Endothelial cell of umbilical vein (primary cell): ENCODE results near the gene FAM210B. TPM values are rescaled to one million over a fixed set of nuclear protein-coding genes. Genes with fewer than 3 reads are reported as not detected.

Source experiments
- BruUV-seq: library from RNA; stranded (reverse); fragments of 400-500 nt; replicated peaks from 2 replicates; lab custom pipeline; 2021; lab: Mats Ljungman, UMichigan
- CTCF ChIA-PET: fragments of 300-600, 350-600 bp; sonication (Branson Sonifier 250); formaldehyde crosslinking; loops from one replicate; lab custom pipeline; 2021; ENCODE audit warnings: antibody characterized with exemption, inconsistent platforms; lab: Charles Lee
- POLR2A ChIA-PET: fragments of 300-600, 350-600 bp; sonication (Branson Sonifier 250); formaldehyde crosslinking; loops from one replicate; lab custom pipeline; 2021; ENCODE audit warnings: antibody characterized with exemption, inconsistent platforms; lab: Charles Lee
- DNase-seq: peaks from one replicate; pipeline ENCODE4 v3.0.0-alpha.2; 2011; ENCODE audit warnings: low read depth, low spot score
- FAIRE-seq: peaks from 2 replicates; lab custom pipeline; 2011; peaks lifted over from hg19 to GRCh38; lab: Jason Lieb, UNC
- H2AFZ ChIP-seq: 2 replicates; pipeline ENCODE4 v1.6.0; 2012; ENCODE audit warnings: low read depth, low read length, control low read depth, inconsistent platforms
- H3K27ac ChIP-seq: 2 replicates; pipeline ENCODE4 v1.5.1; 2011; ENCODE audit warnings: low read depth, mild to moderate bottlenecking, control low read depth, low read length, moderate library complexity; ENCODE audit not compliant: insufficient read depth
- H3K27me3 ChIP-seq, 2 experiments: 2 replicates each; pipeline versions ENCODE4 v1.6.0 to v1.6.1; 2011; ENCODE audit warnings: low read length in 2 of 2, mixed read lengths in 1 of 2; ENCODE audit not compliant: control insufficient read depth in 2 of 2, insufficient read depth in 2 of 2
- H3K36me3 ChIP-seq, 2 experiments: 2 replicates in 1 of 2; 3 replicates in 1 of 2; pipeline ENCODE4 v1.5.1; 2011; ENCODE audit warnings: low read length in 2 of 2, mild to moderate bottlenecking in 1 of 2, moderate library complexity in 1 of 2; ENCODE audit not compliant: control insufficient read depth in 2 of 2, insufficient read depth in 2 of 2; ENCODE audit errors: extremely low read depth in 1 of 2
- H3K4me1 ChIP-seq: 3 replicates; pipeline ENCODE4 v1.5.1; 2011; ENCODE audit warnings: mild to moderate bottlenecking, low read length; ENCODE audit not compliant: control insufficient read depth, insufficient read depth; ENCODE audit errors: extremely low read depth
- H3K4me2 ChIP-seq: 2 replicates; pipeline ENCODE4 v1.6.1; 2011; ENCODE audit warnings: low read length, control low read depth, mixed read lengths; ENCODE audit not compliant: insufficient read depth
- H3K4me3 ChIP-seq, 3 experiments: fragments of 200-600 bp in 1 of 3; sonication (generic), shearing (Covaris generic) in 1 of 3; replicated peaks in 1 of 3; 2 replicates each; pipeline ENCODE4 v1.5.1; 2011 to 2016; ENCODE audit warnings: control low read depth in 3 of 3, low read length in 3 of 3, mild to moderate bottlenecking in 2 of 3, inconsistent platforms in 1 of 3, low read depth in 1 of 3, moderate library complexity in 1 of 3; ENCODE audit not compliant: insufficient read depth in 1 of 3
- H3K79me2 ChIP-seq: 2 replicates; pipeline ENCODE4 v1.6.0; 2012; ENCODE audit warnings: low read length, inconsistent platforms; ENCODE audit not compliant: control insufficient read depth, insufficient read depth
- H3K9ac ChIP-seq: replicated peaks from 2 replicates; pipeline ENCODE3; 2011; ENCODE audit warnings: low read length, control low read depth; ENCODE audit not compliant: insufficient read depth; ENCODE audit errors: extremely low read depth
- H3K9me1 ChIP-seq: replicated peaks from 3 replicates; pipeline ENCODE4 v1.6.0; 2011; ENCODE audit warnings: mild to moderate bottlenecking, low read length; ENCODE audit not compliant: control insufficient read depth, insufficient read depth; ENCODE audit errors: extremely low read depth
- H3K9me3 ChIP-seq: replicated peaks from 2 replicates; pipeline ENCODE4 v1.5.1; 2012; ENCODE audit warnings: low read length, inconsistent platforms; ENCODE audit not compliant: control insufficient read depth, insufficient read depth
- H4K20me1 ChIP-seq: replicated peaks from 2 replicates; pipeline ENCODE3; 2011; ENCODE audit warnings: mild to moderate bottlenecking, low read length; ENCODE audit not compliant: control insufficient read depth, insufficient read depth; ENCODE audit errors: extremely low read depth
- CTCF ChIP-seq, 2 donors: IDR thresholded peaks; 1 replicate in 1 of 2; 2 replicates in 1 of 2; pipeline ENCODE4 v1.5.1; 2011; ENCODE audit warnings: low read length in 2 of 2, mild to moderate bottlenecking in 2 of 2, moderate library complexity in 2 of 2, control low read depth in 1 of 2, inconsistent platforms in 1 of 2, low read depth in 1 of 2; ENCODE audit not compliant: insufficient read depth in 1 of 2; ENCODE audit errors: extremely low read depth in 1 of 2
- EZH2 ChIP-seq: IDR thresholded peaks from 2 replicates; pipeline ENCODE4 v1.6.1; 2012; ENCODE audit warnings: borderline replicate concordance, low read depth, mild to moderate bottlenecking, moderate library complexity, low read length, inconsistent platforms; ENCODE audit not compliant: severe bottlenecking
- FOS ChIP-seq: IDR thresholded peaks from 2 replicates; pipeline ENCODE4 v1.6.1; 2011; ENCODE audit warnings: mild to moderate bottlenecking, low read length, moderate library complexity, borderline replicate concordance; ENCODE audit not compliant: insufficient read depth
- GATA2 ChIP-seq: IDR thresholded peaks from 2 replicates; pipeline ENCODE4 v1.7.0; 2011; ENCODE audit warnings: low read depth, mild to moderate bottlenecking, moderate library complexity, mixed read lengths, low read length; ENCODE audit not compliant: insufficient read length, insufficient read depth
- JUN ChIP-seq: IDR thresholded peaks from 2 replicates; pipeline ENCODE4 v1.6.1; 2011; ENCODE audit warnings: borderline replicate concordance, low read depth; ENCODE audit not compliant: insufficient read length, insufficient read depth
- MAX ChIP-seq: IDR thresholded peaks from 2 replicates; pipeline ENCODE4 v1.6.1; 2011; ENCODE audit not compliant: insufficient read depth, insufficient read length
- MYC ChIP-seq: IDR thresholded peaks from one replicate; pipeline ENCODE4 v1.6.1; 2011; ENCODE audit warnings: mild to moderate bottlenecking, low read depth, low read length
- POLR2A ChIP-seq: IDR thresholded peaks from 2 replicates; pipeline ENCODE4 v1.6.1; 2012; ENCODE audit warnings: low read depth, mild to moderate bottlenecking, control low read depth, low read length
- POLR2AphosphoS5 ChIP-seq: IDR thresholded peaks from 2 replicates; pipeline ENCODE4 v1.6.1; 2012; ENCODE audit warnings: low read depth, mild to moderate bottlenecking, control low read depth, low read length, moderate library complexity; ENCODE audit not compliant: insufficient read depth
- dilution Hi-C: fragments of 300-500 bp; cut with MboI; formaldehyde crosslinking; loops from one replicate; pipeline ENCODE4 v1.15.0; 2019; ENCODE audit warnings: low sequenced_read_pairs; ENCODE audit not compliant: extremely low pct_ligation_motif_present
- intact Hi-C: fragments of 100-400 bp; cut with micrococcal nuclease; formaldehyde crosslinking; loops from one replicate; pipeline ENCODE4 v1.10.0; 2022
- polyA plus RNA-seq, 4 experiments: library from polyadenylated mRNA; depleted of rRNA in 3 of 4; stranded (reverse) in 3 of 4; unstranded in 1 of 4; fragments of >200 nt; gene quantifications; 2 replicates each; pipeline versions ENCODE4 v1.2.1 to v1.2.3, GENCODE V29; 2011 to 2012; ENCODE audit warnings: missing spikeins in 1 of 4
- total RNA-seq: library from RNA; stranded (reverse); gene quantifications from 2 replicates; pipeline ENCODE4 v1.2.3, GENCODE V29; 2021

FAM210B gene
- total and polyA plus RNA-seq, 2 donors (not counting 3 experiments of a cell fraction or from before 2014, with no cell fraction given): 24.6 to 37.6 TPM

GRCh38 chr20:56414842-56415765, 56.3 kb downstream of the FAM210B start:
- Histone ChIP-seq H3K27me3 (no peaks in the 10 kb centered on the region), H3K27ac (no peak overlapping the region), H4K20me1 (no peaks in the 10 kb centered on the region), H3K4me2 (no peak overlapping the region), H2AFZ (no peak overlapping the region), H3K4me3 (no peak overlapping the region), H3K4me1 (peaks cover 21% of the 10 kb centered on the region), H3K9me3 (no peaks in the 10 kb centered on the region), H3K9ac (no peak overlapping the region), H3K36me3 (no peaks in the 10 kb centered on the region), H3K9me1 (no peaks in the 10 kb centered on the region), H3K79me2 (no peaks in the 10 kb centered on the region)
- no TSS peak for BruUV-seq
- FAIRE-seq: no peak
- intact Hi-C loops: no loop called here
- TF ChIP-seq MYC (no peak), GATA2 (no peak)
- POLR2A ChIA-PET: no interaction called here
- CTCF ChIA-PET: no interaction called here
- dilution Hi-C loops: no loop called here
- DNase-seq: no peak

DNA sequence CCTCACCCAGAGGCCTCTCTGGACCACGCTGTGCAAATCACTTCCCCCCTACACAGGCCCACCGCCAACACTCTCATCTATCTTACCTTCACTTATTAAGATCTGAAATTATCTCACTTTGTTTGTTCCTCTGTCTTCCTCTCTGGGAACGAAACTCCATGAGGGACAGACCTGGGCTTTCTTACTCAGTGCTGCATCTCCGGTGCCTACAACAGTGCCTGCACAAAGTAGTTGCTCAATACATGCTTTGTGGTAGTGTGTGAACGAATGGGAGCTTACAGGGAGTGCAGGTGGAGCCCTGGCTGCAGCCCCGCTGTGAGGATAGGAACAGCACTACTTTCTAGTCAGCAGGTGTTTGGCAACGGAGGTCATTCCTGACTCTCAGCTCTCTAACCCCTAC, 58.6 kb downstream of the FAM210B start:
- Histone ChIP-seq H3K4me1 (peaks cover 32% of the 10 kb centered on the region), H3K9ac (no peak overlapping the region), H3K9me1 (no peaks in the 10 kb centered on the region), H3K27me3 (no peaks in the 10 kb centered on the region), H4K20me1 (no peaks in the 10 kb centered on the region), H3K36me3 (no peaks in the 10 kb centered on the region), H3K9me3 (no peaks in the 10 kb centered on the region), H3K79me2 (no peaks in the 10 kb centered on the region), H3K27ac (no peak overlapping the region), H3K4me3 (no peak overlapping the region), H2AFZ (no peak overlapping the region), H3K4me2 (no peak overlapping the region)
- ChIA-PET CTCF (interaction anchor here (1.6 kb wide), 1 partner anchor 21 kb away, joined by 4 read pairs; no protein-coding TSS in a partner anchor), POLR2A (no interaction called here)
- dilution Hi-C loops: no loop called here
- FAIRE-seq (no peak), DNase-seq (no peak)
- no TSS peak for BruUV-seq
- TF ChIP-seq POLR2AphosphoS5: no peak
- TF ChIP-seq FOS: no peak
- no peak for TF ChIP-seq JUN
- no peak for TF ChIP-seq CTCF (IDR thresholded peaks at IDR 0.05; ENCODE audit: extremely low read depth in 1 of 2, insufficient read depth in 1 of 2, low read depth in 1 of 2, low read length in 2 of 2)
- no peak for TF ChIP-seq POLR2A
- no peak for TF ChIP-seq GATA2
- TF ChIP-seq MAX: no peak
- no peak for TF ChIP-seq EZH2
- TF ChIP-seq MYC: no peak
- intact Hi-C loops: no loop called here
